Right lobe of liver (tissue), 4 donors: ENCODE data around the gene DRC1.

ENCODE experiments used
- POLR2A ChIP-seq: fragments of 450-650 bp; IDR thresholded peaks from one replicate; pipeline ENCODE4 v1.6.1; 2017; ENCODE audit warnings: antibody characterized with exemption, mild to moderate bottlenecking
- TF ChIP-seq, protein P1 (sequence below), 4 donors: fragments of 200-600 bp in 3 of 4; fragments of 450-650 bp in 1 of 4; IDR thresholded peaks; one replicate each; pipeline versions ENCODE4 v1.5.1 to v1.8.0; 2016 to 2022; ENCODE audit warnings: antibody characterized with exemption in 4 of 4, mild to moderate bottlenecking in 2 of 4
- donor health status: DM: no; HTN: no; CAD: no.
- donor health status: DM: no; HTN: no; CAD: no.
- donor health status: DM: no; HTN: yes; CAD: no.

GRCh38 chr2:26462511-26463243, 61.0 kb downstream of the DRC1 start:
- no peak for TF ChIP-seq POLR2A
- TF ChIP-seq, protein P1, sequence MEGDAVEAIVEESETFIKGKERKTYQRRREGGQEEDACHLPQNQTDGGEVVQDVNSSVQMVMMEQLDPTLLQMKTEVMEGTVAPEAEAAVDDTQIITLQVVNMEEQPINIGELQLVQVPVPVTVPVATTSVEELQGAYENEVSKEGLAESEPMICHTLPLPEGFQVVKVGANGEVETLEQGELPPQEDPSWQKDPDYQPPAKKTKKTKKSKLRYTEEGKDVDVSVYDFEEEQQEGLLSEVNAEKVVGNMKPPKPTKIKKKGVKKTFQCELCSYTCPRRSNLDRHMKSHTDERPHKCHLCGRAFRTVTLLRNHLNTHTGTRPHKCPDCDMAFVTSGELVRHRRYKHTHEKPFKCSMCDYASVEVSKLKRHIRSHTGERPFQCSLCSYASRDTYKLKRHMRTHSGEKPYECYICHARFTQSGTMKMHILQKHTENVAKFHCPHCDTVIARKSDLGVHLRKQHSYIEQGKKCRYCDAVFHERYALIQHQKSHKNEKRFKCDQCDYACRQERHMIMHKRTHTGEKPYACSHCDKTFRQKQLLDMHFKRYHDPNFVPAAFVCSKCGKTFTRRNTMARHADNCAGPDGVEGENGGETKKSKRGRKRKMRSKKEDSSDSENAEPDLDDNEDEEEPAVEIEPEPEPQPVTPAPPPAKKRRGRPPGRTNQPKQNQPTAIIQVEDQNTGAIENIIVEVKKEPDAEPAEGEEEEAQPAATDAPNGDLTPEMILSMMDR (IDR thresholded peaks at IDR 0.05), result peak; percentile 60 to 81 (median 62)
